Astrocyte of the cerebellum (primary cell): Measurements from ENCODE around the gene EME2.

ENCODE experiments used
- DNase-seq: peaks from one replicate; pipeline ENCODE4 v3.0.0-alpha.2; 2011; ENCODE audit warnings: low read depth
- H3K4me3 ChIP-seq: 2 replicates; pipeline ENCODE4 v1.5.1; 2011; ENCODE audit warnings: mild to moderate bottlenecking, low read depth, low read length, moderate library complexity
- in situ Hi-C: cut with HindIII; loops from 2 replicates; pipeline ENCODE4 v1.10.0; 2017; ENCODE audit warnings: low sequenced_read_pairs
- TF ChIP-seq, protein P1 (sequence below): IDR thresholded peaks from 2 replicates; pipeline ENCODE4 v1.5.1; 2012; ENCODE audit warnings: low read length, low read depth, moderate library complexity, mild to moderate bottlenecking; ENCODE audit errors: missing control alignments

EME2 gene

DNA sequence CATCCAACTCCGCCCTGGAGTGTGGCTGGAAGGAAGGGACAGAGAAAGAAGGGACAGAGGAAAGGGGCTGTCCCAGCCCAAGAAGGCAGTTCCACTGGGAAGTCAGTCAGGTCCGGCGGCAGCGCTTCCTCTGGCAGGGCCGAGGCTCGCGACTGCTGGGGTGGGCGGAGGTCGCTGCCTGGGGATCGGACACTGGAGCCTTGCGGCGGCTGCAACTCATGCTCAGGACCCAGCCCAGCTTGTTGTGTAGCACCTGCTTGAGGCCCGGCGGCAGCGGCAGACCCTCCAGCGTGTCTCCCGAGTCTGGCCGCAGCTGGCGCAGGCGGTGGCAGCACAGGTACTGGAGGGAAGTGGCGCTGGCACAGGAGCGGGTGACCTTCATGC, 4.4 kb downstream of the EME2 start:
- DNase-seq, result no peak
- H3K4me3 ChIP-seq, result no peak overlapping the region
- in situ Hi-C loops, result no loop called here
- TF ChIP-seq, protein P1, sequence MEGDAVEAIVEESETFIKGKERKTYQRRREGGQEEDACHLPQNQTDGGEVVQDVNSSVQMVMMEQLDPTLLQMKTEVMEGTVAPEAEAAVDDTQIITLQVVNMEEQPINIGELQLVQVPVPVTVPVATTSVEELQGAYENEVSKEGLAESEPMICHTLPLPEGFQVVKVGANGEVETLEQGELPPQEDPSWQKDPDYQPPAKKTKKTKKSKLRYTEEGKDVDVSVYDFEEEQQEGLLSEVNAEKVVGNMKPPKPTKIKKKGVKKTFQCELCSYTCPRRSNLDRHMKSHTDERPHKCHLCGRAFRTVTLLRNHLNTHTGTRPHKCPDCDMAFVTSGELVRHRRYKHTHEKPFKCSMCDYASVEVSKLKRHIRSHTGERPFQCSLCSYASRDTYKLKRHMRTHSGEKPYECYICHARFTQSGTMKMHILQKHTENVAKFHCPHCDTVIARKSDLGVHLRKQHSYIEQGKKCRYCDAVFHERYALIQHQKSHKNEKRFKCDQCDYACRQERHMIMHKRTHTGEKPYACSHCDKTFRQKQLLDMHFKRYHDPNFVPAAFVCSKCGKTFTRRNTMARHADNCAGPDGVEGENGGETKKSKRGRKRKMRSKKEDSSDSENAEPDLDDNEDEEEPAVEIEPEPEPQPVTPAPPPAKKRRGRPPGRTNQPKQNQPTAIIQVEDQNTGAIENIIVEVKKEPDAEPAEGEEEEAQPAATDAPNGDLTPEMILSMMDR, result no peak

DNA sequence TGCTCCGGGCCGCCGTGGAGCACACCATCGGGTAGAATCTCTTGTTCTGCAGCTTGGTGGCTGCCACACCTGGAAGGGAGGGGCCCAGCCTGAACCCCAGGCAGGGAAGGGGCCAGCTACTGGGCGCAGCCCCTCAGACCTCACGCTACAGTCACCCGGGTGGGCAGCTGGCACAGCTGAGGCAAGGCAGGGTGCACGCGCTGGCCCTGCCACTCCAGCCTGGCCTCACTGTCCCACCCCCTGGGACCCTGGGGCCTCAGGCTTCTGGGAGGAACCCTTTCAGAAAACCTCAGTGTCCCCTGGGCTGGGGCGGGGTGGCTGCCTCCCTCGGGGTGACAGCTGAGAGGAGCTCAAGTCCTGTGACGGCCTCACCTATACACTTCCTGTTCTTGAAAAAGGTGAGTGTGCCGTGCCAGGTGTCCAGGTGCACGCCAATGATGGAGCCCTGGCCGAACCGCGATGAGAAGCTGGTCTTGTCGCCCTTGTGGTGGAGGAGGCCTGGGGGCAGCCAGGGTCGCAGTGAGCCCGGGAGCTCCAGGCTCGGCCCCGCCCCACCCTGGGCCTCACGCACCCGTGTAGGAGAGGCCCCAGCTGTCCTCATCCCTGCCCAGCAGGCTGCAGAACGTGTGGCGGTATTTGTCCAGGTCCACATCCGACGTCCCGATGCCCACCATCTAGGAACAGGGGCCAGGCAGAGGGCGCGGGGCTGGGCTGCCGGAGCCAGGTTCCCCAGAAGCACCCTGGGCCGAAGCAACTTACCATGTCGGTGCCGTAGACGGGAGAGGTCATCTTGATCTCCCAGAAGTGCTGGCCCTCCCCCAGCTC, 5.0 kb downstream of the EME2 start:
- H3K4me3 ChIP-seq, result no peak overlapping the region
- TF ChIP-seq, protein P1, result no peak
- in situ Hi-C loops, result no loop called here
- DNase-seq, result no peak

DNA sequence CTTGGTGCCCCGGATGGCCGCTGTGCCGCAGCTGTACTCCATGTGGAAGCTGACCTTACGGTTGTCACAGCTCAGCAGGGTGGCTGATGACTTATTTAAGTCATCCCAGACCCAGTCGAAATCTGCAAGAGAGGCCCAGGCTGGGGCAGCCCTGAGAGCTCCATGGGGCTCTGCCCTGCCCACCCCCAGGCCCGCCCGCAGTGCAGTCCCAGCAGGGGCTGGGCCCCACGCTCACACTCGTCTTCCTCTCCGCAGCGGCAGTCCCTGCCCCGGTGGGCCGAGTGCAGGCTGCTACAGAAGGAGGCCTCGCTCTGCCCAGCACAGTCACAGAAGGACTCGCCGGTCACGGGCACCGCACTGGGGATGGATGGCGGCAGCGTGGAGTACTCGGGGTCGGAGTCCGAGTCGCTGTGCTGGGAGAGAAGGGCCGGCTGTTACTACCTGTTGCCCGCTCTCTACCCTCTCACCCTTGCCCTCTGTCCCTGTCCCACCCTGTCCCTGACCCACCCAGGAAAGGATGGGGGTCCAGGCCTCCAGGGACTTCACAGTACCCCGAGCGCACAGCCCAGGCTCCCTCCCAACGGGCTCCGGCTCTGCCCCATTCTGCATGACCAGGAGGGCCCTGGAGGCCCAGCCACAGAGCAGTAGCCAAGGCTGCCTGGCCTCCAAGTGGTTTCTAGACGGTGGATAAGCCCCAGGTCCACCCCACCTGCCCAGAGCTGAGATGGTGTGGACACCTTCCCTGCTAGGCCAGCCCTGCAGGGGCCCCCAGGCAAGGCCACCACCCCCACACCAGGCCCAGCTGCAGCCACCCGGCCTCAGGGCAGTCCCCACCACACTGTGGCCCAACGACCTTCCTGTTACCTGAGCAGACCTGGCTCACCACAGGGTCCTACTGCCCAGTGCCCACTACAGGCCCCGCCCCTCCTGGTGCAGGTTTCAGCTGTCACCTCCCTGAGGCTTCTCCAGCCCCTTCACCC, 5.9 kb downstream of the EME2 start:
- in situ Hi-C loops, result no loop called here
- DNase-seq, result no peak
- no peak overlapping the region for H3K4me3 ChIP-seq
- TF ChIP-seq, protein P1, result no peak

DNA sequence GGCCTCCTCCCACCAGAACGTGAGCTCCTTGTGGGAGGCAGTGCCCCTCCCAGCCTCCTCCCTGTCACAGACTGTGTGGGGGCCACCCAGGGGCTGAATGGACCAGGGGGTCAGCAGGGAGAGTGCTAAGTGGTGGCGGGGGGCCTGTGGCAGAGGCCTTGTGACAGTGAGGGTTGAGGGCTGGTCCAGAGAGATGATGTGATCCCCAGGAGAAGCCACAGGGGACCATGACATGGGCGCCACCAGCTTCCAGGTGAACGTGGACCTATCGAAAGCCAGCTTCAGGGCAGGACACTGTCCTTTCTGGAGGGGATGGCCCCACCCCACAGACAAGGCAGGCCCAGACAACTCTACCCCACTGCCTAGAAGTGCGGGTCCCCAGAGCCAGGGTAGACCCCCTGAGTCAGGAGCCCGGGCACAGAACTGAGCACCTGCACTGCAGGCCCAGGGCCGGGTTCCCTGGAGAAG, 6.7 kb downstream of the EME2 start:
- TF ChIP-seq, protein P1, result no peak
- H3K4me3 ChIP-seq, result no peak overlapping the region
- DNase-seq, result no peak
- in situ Hi-C loops, result no loop called here

DNA sequence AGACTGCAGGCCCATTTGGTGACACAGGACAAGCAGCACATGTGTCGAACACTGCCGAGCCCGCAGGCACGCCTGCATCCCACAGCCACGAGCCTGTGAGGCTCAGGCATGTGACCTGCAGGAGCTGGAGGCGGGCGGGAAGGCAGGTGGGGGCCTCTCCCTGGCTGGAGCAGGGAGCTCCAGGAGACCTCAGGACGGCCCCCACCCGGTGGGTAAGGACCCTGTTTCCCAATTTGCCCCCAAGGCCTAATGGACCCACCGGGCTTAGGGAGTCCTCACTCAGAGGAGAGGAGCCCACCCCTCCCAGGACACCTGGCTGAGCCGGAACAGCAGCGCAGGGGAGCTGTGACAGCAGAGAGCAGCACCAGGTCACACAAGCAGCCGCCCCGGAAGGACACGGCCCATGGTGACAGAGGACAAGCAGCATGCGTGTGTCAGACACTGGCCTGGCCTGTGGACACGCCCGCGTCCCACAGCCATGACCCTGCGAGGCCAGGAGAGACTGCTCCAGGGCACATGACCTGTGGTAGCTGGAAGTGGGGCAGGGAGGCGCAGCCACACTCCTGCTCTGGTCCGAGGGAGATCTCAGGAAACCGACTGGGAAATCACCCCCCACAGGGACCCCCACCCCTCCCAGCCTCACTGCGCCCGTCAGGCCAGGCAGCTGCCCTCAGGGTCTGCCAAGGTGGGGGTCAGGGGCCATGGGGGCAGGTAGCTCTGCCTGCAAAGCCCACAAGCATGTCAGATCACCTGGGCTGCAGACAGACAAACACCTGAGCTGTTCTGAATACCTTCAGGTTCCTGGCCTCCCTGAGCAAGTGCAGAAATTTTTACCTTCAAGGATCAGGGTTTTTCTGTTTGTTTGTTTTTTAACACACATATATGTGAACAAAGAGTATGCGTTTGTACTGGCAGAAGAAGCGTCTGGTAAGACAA, 7.4 kb downstream of the EME2 start:
- H3K4me3 ChIP-seq, result no peak overlapping the region
- in situ Hi-C loops, result no loop called here
- TF ChIP-seq, protein P1, result no peak
- no peak for DNase-seq

DNA sequence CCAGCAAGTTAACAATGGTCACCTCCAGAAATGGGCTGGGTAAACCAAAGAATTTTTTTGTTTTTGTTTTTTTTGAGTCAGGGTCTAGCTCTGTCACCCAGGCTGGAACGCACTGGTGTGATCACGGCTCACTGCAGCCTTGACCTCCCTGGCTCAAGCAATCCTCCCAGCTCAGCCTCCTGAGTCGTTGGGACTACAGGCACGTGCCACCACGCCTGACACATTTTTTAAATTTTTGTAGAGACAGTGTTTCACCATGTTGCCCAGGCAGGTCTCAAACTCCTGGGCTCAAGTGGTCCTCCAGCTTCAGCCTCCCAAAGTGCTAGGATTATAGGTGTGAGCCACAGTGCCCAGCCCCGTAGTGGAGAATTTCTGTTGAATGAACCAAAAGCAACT, 8.1 kb downstream of the EME2 start:
- no peak for DNase-seq
- TF ChIP-seq, protein P1, result no peak
- no peak overlapping the region for H3K4me3 ChIP-seq
- in situ Hi-C loops, result no loop called here
